HG03196 (cell line): ENCODE measurements around the gene OR10H1.
A peak's percentile ranks its signal among the peaks of the same experiment; 100 is the strongest.
"Not testable (repeated sequence)": the region's sequence is repeated elsewhere in the genome, so short reads cannot be mapped to it uniquely, and the experiment has no call there.

Experiments
- ATAC-seq: cut with Tn5 transposase; IDR thresholded peaks from one replicate; pipeline ENCODE4 v1.9.1; 2021; ENCODE audit not compliant: unreplicated experiment

Gene OR10H1, protein sequence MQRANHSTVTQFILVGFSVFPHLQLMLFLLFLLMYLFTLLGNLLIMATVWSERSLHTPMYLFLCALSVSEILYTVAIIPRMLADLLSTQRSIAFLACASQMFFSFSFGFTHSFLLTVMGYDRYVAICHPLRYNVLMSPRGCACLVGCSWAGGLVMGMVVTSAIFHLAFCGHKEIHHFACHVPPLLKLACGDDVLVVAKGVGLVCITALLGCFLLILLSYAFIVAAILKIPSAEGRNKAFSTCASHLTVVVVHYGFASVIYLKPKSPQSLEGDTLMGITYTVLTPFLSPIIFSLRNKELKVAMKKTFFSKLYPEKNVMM

GRCh38 chr19:15815306-15815705, at the start of gene OR10H1:
Gene OR10H1, minus strand, starts transcription at chr19:15815664. Its CDS starts 7,627 bp downstream, at chr19:15808037.
- no peak for ATAC-seq

- ATAC-seq: no peak
Measured at GRCh38 chr19:15864824-15865223, 49.4 kb upstream of the OR10H1 start.

- ATAC-seq: no peak
Measured at GRCh38 chr19:15863272-15863671, 47.8 kb upstream of the OR10H1 start.

GRCh38 chr19:15862444-15862843, 47.0 kb upstream of the OR10H1 start:
- ATAC-seq: no peak

- no peak for ATAC-seq
Measured at GRCh38 chr19:15860522-15860921, 45.1 kb upstream of the OR10H1 start.

DNA sequence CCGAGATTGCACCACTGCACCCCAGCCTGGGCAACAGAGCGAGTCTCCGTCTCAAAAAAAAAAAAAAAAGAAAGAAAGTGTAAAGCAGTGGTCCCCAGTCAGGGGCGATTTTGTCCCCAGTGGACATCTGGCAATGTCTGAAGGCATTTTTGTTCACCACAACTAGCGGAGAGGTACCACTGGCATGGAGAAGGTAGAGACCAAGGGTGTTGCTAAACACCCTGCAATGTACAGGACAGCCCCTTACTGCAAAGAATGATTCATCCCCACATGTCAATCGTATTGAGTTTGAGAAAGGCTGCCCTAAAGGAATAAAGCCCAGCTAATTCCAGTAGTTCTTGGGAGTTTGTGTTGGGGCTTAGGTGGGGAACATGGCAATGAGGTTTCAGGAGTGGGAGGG, 43.7 kb upstream of the OR10H1 start:
- no peak for ATAC-seq

DNA sequence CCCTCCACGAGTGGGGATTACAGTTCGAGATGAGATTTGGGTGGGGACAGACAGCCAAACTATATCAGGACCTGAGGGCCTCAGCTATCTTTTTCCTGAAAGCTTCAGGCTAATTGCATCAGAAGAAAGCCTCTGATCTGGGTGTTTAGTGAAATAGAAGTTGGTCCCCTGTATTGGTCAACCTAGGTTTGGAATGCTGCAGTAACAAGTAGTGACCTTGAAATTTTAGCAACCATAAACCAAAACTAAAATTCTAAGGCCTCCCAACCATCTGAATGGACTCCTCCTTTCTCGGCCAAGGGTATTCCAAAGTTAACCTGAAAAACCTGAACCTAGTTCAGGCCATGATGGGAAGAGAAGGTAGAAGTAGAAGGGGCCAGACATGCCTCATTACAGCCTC, 34.9 kb upstream of the OR10H1 start:
- no peak for ATAC-seq

DNA sequence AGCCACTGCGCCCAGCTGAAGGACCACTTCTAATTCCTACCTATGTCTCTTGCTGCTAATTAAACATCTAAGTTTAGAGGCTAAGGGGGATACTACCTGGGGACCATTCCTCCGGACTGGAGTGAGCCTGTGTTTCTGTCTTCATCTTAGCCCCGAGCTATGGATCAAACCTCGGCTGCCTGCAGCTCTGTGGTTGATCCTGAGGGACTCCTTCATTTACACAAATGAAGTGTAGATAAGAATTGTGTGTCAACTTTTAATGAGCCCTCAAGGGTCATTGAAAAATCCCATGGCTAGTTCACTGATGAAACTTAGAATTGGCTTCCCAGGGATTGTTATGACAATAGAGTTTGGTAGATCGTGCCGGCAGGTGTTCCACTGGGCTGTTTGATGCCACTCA, 31.5 kb upstream of the OR10H1 start:
- ATAC-seq: no peak

- not testable (repeated sequence) for ATAC-seq
Measured at GRCh38 chr19:15843894-15844222, 28.4 kb upstream of the OR10H1 start.

DNA sequence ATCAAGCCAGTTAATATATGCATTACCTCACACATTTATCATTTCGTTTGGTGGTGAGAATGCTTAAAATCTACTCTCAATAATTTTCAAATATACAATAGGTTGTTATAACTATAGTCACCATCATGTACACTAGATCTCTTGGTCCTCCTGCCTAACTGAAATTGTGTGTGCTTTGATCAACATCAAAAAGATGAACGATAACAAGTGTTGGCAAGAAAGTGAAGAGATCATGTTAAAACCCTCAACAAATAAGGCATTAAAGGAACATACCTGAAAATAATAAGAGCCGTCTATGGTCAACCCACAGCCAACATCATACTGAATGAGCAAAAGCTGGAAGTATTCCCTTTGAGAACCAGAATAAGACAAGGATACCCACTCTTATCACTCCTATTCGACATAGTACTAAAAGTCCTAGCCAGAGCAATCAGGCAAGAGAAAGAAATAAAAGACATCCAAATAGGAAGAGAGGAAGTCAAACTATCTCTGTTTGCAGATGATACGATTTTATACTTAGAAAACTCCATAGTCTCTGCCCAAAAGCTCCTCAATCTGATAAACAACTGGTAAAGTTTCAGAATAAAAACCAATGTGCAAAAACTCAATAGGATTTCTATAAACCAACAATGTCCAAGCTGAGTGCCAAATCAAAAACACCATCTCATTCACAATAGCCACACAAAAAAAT, 27.9 kb upstream of the OR10H1 start:
- ATAC-seq: no peak

GRCh38 chr19:15841875-15842569, 26.6 kb upstream of the OR10H1 start:
- no peak for ATAC-seq

GRCh38 chr19:15840833-15841232, 25.4 kb upstream of the OR10H1 start:
- ATAC-seq: no peak

GRCh38 chr19:15839888-15840287, 24.4 kb upstream of the OR10H1 start:
- ATAC-seq: not testable (repeated sequence)

- ATAC-seq: no peak
Measured at GRCh38 chr19:15838351-15838750, 22.9 kb upstream of the OR10H1 start.

- no peak for ATAC-seq
Measured at GRCh38 chr19:15837221-15837731, 21.8 kb upstream of the OR10H1 start.

DNA sequence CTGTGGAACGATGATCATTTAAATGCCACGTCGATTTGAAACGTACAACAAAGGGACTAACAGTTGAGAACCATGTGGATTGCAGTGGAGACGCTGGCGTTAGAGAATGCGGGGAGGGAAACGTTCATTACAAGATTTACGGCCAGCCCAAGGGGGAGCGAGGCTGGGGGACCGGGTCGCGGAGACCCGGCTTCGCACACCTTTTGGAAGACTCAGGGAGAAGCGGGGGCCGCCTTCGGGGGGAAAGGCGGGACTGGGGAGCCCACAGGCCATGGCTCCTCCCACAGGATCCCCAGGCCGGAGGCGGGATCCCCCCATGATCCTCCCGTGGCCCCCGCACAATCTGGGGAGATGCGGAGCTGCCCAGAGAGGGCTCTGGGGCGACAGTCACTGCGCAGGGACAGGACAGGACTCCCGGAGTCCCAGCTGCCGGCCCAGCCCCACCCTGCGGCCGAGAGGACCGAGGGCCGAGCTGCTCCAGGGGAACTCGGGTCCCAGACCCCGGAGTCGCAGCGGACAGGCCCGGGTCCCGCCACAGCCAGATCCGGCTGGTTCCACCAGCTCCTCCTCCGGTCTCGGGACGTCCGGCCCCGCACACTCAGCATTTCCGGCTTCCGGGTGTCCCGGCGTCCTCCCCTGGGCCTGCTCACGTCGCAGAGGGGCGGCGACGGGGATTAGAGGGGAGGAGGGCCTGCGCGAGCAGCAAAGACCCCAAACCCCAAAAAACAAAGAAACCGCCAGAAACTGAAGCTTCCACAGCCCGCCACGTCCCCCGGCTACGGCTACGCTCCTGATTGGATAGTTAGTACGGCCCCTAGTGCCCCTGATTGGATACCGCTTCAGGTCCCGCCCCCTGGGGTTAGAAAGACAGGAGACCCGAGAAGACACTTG, 21.1 kb upstream of the OR10H1 start:
- peak; percentile 93 for ATAC-seq

DNA sequence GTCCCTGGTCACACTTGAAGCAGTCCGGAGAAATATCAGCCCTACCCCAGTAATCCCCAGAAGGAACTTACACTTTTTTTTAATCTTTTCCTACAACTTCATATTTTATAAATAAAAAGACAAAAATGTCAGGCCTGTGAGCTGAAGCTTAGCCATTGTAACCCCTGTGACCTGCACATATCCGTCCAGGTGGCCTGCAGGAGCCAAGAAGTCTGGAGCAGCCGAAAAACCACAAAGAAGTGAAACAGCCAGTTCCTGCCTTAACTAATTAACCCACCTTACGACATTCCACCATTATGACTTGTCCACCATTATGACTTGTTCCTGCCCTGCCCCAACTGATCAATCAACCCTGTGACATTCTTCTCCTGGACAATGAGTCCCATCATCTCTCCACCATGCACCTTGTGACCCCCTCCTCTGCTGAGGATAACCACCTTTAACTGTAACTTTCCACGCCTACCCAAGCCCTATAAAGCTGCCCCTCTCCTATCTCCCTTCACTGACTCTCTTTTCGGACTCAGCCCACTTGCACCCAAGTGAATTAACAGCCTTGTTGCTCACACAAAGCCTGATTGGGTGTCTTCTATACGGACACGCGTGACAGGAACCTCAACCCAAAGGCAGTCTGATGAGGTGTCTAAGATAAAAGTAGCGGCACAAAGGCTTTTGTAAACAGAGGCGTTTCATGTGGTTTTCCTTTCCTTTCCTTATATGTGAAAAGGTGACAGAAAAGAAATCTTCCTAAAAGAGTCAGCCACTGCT, 20.3 kb upstream of the OR10H1 start:
- not testable (repeated sequence) for ATAC-seq

DNA sequence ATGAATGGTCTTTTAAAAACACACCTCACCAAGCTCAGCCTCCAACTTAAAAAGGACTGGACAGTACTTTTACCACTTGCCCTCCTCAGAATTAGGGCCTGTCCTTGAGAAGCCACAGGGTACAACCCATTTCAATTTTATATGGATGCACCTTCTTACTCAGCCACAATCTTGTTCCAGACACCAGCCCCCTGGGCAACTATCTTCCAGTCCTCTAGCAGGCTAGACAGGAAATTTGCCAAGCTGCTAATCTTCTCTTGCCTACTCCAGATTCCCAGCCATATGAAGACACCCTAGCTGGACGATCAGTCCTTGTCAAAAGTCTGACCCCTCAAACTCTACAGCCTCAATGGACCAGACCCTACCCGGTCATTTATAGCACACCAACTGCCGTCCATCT, 18.8 kb upstream of the OR10H1 start:
- ATAC-seq: not testable (repeated sequence)

- ATAC-seq: no peak
Measured at GRCh38 chr19:15831626-15832025, 16.2 kb upstream of the OR10H1 start.

DNA sequence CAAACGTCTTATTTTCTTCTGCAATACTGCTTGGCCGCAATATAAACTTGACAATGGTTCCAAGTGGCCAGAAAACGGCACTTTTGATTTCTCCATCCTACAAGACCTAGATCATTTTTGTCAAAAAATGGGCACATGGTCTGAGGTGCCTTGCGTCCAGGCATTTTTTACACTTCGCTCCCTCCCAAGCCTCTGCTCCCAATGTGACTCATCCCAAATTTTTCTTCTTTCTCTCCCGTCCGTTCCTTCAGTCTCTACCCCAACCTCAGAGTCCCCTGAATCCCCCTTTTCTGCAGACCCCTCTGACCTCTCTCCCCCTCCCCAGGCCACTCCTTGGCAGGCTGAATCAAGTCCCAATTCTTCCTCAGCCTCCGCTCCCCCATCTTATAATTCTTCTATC, 14.3 kb upstream of the OR10H1 start:
- no peak for ATAC-seq
